Kidney capillary endothelial cell (primary cell): ENCODE data around the gene PFDN2.

Experiments used
- DNase-seq: peaks from one replicate; pipeline ENCODE4 v3.0.0-alpha.2; 2018; ENCODE audit warnings: low spot score

The PFDN2 gene

GRCh38 chr1:161099090-161099802, 18.6 kb downstream of the PFDN2 start:
- DNase-seq, result no peak

DNA sequence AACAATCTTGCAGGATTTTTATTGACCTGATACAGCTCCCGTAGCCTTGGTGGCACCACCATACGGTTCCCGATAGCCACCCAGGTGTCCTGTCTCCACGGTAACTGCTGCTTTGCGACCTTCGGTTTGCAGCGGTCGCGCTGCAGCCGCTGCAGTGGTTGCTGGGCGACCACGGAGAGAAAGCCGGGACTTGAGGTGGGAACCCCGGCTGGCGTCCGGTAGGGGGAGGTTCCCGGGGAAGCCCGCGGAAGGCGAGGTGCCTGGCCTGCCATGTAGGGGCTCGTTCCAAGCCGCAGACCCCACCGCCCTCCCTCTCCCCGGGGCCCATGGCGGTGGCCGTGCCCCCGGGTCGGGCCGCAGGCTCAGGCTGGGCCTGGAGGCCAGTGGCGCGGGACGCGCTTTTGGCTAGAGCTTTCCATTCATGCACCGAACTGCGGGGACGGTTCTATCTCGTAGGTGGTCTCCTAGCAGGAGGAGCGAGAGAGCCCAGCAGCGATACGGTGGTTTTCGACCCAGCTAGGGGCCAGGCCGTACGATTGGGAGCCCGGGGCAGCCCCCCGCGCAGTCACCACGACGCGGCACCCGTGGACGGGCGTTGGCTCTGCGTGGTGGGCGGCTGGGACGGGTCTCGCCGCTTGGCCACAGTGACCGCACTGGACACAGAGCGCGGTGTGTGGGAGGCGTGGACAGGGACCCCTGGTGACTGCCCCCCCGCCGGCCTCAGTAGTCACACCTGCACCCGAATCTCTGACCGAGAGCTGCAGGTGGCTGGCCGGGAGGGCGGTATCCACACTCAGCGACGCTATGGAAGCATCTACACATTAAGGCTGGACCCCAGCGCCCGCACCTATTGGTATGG, 19.4 kb downstream of the PFDN2 start, which contains the start of gene KLHDC9:
KLHDC9 (plus strand) TSS at position 152 of the 859 bp plus-strand sequence; CDS start at position 327, 175 bp downstream.
- peak; percentile 78 for DNase-seq

GRCh38 chr1:161096530-161096929, 21.3 kb downstream of the PFDN2 start:
- no peak for DNase-seq

DNA sequence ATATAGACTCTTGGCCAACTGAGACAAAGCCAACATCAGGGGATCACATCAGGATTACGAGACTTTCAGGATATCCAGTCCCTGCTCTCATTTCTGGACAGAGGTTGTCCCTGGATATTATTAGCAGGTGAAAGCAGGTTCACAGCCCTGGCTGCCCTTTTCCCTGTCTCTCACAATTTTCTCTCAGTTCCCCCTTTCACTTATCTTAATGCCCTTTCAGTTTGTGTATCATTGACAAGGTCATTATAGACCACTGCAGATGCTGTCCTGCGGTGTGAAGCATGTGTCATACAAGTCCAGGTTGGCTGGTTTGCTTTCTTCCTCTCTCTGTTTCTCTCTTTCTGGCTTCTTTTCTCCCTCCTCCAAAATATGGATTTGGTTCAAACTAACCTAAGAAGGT, 21.8 kb downstream of the PFDN2 start:
- no peak for DNase-seq

DNA sequence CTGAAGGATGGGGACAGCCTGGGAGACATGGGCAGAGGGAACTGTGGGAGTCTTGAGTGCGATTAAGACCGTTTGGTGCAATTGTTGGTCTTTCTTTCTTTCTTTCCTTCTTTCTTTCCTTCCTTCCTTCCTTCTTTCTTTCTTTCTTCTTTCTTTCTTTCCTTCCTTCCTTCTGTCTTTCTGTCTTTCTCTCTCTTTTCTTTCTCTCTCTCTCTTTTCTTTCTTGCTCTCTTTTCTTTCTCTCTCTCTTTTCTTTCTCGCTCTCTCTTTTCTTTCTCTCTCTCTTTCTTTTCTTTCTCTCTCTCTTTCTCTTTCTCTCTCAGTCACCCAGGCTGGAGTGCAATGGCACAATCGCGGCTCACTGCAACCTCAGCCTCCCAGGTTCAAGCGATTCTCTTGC, 22.6 kb downstream of the PFDN2 start:
- no peak for DNase-seq

DNA sequence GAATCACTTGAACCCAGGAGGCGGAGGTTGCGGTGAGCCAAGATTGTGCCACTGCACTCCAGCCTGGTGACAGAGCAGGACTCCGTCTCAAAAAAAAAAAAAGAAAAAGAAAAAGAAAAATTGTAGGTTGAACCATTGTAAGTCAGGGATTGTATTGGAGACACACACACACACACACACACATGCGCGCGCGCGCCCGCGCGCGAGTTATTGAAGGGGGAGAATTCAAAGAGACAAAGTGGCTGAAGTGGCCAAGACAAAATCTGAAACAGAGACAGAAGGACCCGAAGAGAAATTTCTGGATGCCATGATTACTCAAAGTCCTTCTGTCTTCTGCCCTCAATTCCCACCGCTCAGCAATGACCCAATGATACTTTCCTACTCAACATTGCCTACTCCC, 23.4 kb downstream of the PFDN2 start:
- DNase-seq, result no peak

GRCh38 chr1:161092621-161093028, 25.2 kb downstream of the PFDN2 start:
- DNase-seq, result no peak

DNA sequence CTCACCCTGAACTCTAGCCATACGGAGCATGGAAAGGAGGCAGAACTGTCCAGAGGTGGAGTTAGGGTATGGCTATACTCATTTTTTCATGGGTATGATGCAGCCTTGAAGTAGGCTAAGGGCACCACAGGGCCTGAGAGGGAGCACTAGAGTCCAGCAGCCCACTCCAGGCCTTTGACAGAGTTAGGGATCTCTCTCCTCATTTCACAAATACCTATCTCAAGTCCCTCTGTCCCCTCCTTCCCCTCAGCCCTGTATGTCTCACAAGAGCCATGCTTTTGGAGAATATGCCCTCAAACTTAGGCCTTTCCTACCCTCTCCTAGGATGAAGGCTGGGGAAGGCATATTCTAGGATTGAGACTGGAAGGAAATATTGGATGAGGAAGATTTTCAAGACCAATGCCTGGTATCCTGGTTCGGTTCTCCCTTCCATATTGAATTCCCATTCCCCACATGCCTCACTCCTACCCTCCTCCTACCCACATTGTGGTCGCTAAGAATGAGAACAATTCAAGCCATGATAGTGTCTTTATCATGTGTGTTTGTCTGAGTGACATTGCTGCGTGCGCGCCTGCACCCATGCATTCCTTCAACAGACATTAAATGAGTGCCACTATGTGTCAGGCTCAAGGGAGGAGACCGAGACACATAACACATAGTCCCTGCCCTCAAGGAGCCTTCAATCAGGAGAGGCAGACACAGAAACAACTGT, 25.9 kb downstream of the PFDN2 start:
- no peak for DNase-seq

GRCh38 chr1:161091093-161091492, 26.7 kb downstream of the PFDN2 start:
- no peak for DNase-seq

GRCh38 chr1:161090617-161091016, 27.2 kb downstream of the PFDN2 start:
- no peak for DNase-seq

DNA sequence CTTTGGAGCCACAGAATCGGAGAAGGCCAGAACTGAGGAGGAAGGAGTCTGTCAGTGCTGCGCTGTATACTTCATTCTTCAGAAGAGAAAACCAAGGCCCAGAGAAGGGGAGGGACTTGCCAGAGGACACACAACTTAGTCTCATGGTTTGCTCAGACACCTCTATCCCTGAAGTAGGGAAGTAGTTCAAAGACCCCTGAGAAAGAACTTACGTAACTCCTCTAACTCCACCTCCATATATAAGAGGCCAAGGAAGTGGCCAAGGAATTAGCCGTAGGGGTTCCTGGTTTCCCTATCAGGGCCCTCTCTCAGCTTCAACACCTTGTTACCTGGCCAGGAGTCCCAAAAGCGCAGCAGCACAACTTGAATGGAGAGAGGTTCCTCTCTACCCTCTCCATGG, 27.9 kb downstream of the PFDN2 start:
- no peak for DNase-seq

GRCh38 chr1:161089251-161089924, 28.4 kb downstream of the PFDN2 start, which contains the start of gene NECTIN4:
Gene NECTIN4, minus strand, starts transcription at chr1:161089558. Its CDS starts 262 bp downstream, at chr1:161089296.
- DNase-seq, result no peak

DNA sequence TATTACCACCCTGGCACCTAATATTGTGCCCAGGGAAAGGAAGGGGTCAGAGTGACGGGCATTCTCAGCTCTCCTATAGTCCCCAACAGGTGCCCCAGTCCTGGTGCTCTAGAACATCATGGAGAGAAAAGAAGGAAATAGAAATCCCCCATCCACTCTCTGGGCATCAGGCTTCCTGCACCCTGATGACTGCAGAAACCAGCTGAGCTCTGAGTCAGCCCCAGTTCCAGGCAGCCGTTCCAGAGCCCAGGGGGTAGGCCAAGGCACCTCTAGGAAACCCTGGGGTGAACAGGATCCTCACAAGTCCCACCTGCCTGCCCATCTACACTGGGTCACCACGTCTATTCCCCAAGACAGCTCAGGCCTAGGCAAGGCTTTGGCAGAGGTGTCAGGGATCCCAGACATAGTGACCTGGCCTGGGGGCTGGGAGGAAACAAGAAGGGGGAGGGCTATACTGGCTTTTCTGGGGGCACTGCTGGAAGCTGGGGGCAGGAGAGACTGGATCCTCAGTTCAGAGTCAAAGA, 29.2 kb downstream of the PFDN2 start:
- DNase-seq, result no peak

GRCh38 chr1:161086457-161086856, 31.4 kb downstream of the PFDN2 start:
- DNase-seq, result no peak

GRCh38 chr1:161085165-161085564, 32.7 kb downstream of the PFDN2 start:
- DNase-seq, result no peak

DNA sequence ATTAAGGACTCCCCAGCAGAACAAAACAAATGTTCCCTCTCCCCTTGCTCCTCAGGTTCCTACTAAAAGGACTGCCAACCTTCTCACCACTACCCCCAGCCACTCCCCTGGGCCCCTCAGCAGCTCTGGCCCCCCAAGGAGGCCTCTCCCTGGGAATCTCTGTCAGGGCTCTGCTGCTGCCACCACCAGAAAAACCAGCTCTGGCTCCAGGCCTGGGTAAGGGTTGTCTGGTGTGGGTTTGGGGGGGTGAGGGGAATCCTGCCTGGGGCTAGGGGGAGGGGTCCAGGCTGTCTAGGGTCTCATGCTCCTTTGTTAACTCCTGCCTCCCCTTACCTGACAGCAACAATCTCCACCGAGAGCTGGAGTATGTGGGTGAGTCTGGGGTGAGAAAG, 33.2 kb downstream of the PFDN2 start:
- DNase-seq, result no peak

DNA sequence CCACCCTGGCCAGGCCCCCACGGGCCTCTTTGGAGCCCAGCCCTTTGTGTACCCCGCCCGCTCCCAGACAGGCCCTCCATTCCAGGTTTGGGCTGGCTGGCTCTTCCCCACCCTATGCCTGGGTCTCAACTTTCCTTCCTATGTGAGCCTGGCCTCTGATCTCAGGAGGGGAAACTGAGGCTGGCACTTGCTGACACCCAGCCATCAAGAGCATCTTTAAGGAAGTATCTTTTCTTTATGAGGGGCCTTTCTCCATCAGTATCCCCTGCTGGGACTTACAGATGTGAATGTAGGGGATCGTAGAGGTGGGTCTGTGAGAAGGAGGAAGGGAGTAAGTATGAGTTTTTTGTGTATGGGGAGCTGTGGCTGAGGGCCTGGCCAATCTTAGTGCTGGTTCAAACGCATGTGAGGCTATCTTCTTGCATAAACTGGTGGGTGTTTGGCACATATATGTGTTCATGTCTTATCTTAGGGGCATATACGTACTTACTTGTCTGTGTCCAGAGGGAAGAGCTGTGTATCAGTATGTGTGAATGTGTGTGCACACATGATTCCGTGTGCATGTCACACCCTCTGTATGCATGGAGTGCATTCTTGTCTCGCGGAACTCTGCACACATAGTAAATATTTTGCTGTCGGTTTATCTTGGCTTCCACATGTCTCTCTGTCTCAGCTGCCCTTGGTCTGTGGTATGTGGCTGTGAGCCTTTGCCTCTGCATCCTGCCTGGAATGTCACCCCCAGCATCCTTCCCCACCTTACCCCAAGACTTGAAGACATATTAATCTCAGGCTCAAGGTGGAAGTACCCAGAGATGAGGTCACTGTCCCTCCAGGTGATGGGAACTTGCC, 33.9 kb downstream of the PFDN2 start:
- no peak for DNase-seq

GRCh38 chr1:161082996-161083747, 34.7 kb downstream of the PFDN2 start:
- peak; percentile 70 for DNase-seq

- DNase-seq, result no peak
Measured at GRCh38 chr1:161082483-161082882, 35.4 kb downstream of the PFDN2 start.

DNA sequence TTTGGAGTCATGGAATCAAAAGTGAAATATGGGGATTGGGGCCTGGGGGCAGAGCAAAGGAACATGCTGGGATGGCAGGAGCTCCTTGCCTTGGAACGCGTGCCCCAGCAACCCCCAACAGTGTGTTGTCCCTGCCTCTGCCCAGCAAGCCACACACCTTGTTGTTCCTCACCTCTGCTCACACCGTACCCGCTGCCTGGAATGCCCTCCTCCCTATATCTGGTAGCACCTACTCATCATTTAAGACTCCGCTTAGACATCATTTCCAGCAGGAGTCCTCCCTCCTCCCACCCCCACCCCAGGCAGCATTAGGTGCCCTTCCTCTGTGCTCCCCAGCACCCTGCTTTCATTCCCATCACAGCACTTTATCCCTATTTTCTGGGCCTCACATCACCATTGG, 36.3 kb downstream of the PFDN2 start:
- DNase-seq, result no peak
